ENCODE results near the gene UGT2A2. TPM values are rescaled to one million over a fixed set of nuclear protein-coding genes. Genes with fewer than 3 reads are reported as not detected.

Gene UGT2A2
- total and polyA plus RNA-seq, 2 experiments from 2014 or later = not detected

GRCh38 chr4:69658133-69658532 lies 18.7 kb upstream of the UGT2A2 start:
- Mint-ChIP-seq H3K4me1 (no peaks in the 10 kb centered on the region), H3K27ac (no peak overlapping the region), H3K9me3 (peaks cover 11% of the 10 kb centered on the region), H3K4me3 (no peak overlapping the region), H3K27me3 (ENCODE audit: insufficient read depth, low read depth, poor library complexity) (no peaks in the 10 kb centered on the region), H3K36me3 (ENCODE audit: low read depth) (peaks cover 7% of the 10 kb centered on the region; the same call in 2 of the 3 replicates)
- Histone ChIP-seq H3F3A (replicated peaks; ENCODE audit: low read depth) (no peaks in the 10 kb centered on the region), H3K4me3 (no peak overlapping the region), H3K79me2 (replicated peaks; ENCODE audit: insufficient read depth) (no peaks in the 10 kb centered on the region), H3K36me3 (ENCODE audit: insufficient read depth) (no peaks in the 10 kb centered on the region), H3K27me3 (ENCODE audit: insufficient read depth) (no peaks in the 10 kb centered on the region), H3K9me2 (ENCODE audit: insufficient read depth) (no peaks in the 10 kb centered on the region), H3K4me1 (ENCODE audit: insufficient read depth) (no peaks in the 10 kb centered on the region), H3K27ac (ENCODE audit: low read depth) (no peak overlapping the region), H2AFZ (no peak overlapping the region), H4K20me1 (replicated peaks; ENCODE audit: insufficient read depth) (no peaks in the 10 kb centered on the region), H3K4me2 (no peak overlapping the region)
- no peak for DNase-seq (ENCODE audit: low spot score)
- TF ChIP-seq ZNF114 (CRISPR knock-in tag; IDR thresholded peaks at IDR 0.05) (no peak), POLR2AphosphoS5 (IDR thresholded peaks at IDR 0.05; ENCODE audit: low read depth) (no peak)
- no peak for ATAC-seq

DNA sequence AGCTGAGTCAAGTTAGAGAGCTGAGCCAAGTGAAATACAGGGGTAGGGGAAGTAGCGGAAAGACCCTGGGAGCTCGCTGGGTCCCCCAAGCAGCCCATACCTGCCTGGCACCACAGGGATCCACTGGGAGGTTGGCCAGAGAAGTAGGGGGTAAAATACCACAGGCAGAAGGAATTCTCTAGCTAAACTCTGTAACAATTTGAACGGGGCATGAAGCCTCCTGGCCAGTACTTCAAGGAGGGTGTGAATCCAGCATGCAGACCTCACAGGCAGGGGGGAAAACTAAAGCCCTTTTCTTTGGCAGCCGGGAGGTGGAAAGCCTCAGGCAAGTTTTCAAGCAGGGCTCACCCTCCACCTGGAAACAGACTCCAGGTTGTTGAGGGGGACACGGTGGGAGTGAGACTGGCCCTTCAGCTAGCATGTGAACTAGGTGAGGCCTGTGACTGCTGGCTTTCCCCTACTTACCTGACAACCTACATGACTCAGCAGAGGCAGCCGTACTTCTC lies 17.3 kb upstream of the UGT2A2 start:
- Histone ChIP-seq H3K4me2 (no peak overlapping the region), H2AFZ (peak overlapping the region; percentile 56; the same call in 1 of the 2 replicates), H3K27ac (ENCODE audit: low read depth) (no peak overlapping the region), H3K27me3 (ENCODE audit: insufficient read depth) (no peaks in the 10 kb centered on the region), H3K79me2 (replicated peaks; ENCODE audit: insufficient read depth) (no peaks in the 10 kb centered on the region), H3K9me2 (ENCODE audit: insufficient read depth) (no peaks in the 10 kb centered on the region), H3F3A (replicated peaks; ENCODE audit: low read depth) (no peaks in the 10 kb centered on the region), H3K36me3 (ENCODE audit: insufficient read depth) (no peaks in the 10 kb centered on the region), H4K20me1 (replicated peaks; ENCODE audit: insufficient read depth) (no peaks in the 10 kb centered on the region), H3K4me1 (ENCODE audit: insufficient read depth) (no peaks in the 10 kb centered on the region), H3K4me3 (no peak overlapping the region)
- no peaks in the 10 kb centered on the region for H3K4me1 Mint-ChIP-seq
- ATAC-seq = peak; percentile 48; the same call in 2 of the 3 replicates
- H3K27me3 Mint-ChIP-seq (ENCODE audit: insufficient read depth, low read depth, poor library complexity) = no peaks in the 10 kb centered on the region
- no peak overlapping the region for H3K27ac Mint-ChIP-seq
- no peaks in the 10 kb centered on the region; the same call in 2 of the 3 replicates for H3K9me3 Mint-ChIP-seq
- H3K36me3 Mint-ChIP-seq (ENCODE audit: low read depth) = peaks cover 3% of the 10 kb centered on the region; the same call in 1 of the 3 replicates
- DNase-seq (ENCODE audit: low spot score) = peak; percentile 5
- H3K4me3 Mint-ChIP-seq = no peak overlapping the region
- no peak for TF ChIP-seq ZNF114 (CRISPR knock-in tag; IDR thresholded peaks at IDR 0.05)
- TF ChIP-seq, protein P1, sequence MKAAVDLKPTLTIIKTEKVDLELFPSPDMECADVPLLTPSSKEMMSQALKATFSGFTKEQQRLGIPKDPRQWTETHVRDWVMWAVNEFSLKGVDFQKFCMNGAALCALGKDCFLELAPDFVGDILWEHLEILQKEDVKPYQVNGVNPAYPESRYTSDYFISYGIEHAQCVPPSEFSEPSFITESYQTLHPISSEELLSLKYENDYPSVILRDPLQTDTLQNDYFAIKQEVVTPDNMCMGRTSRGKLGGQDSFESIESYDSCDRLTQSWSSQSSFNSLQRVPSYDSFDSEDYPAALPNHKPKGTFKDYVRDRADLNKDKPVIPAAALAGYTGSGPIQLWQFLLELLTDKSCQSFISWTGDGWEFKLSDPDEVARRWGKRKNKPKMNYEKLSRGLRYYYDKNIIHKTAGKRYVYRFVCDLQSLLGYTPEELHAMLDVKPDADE (IDR thresholded peaks at IDR 0.05) = no peak
- TF ChIP-seq EZH2 (IDR thresholded peaks at IDR 0.05; ENCODE audit: low read depth, unreplicated experiment) = no peak
- TF ChIP-seq ZNF331 (CRISPR knock-in tag; IDR thresholded peaks at IDR 0.05; ENCODE audit: low read depth) = no peak
- TF ChIP-seq, protein P2, sequence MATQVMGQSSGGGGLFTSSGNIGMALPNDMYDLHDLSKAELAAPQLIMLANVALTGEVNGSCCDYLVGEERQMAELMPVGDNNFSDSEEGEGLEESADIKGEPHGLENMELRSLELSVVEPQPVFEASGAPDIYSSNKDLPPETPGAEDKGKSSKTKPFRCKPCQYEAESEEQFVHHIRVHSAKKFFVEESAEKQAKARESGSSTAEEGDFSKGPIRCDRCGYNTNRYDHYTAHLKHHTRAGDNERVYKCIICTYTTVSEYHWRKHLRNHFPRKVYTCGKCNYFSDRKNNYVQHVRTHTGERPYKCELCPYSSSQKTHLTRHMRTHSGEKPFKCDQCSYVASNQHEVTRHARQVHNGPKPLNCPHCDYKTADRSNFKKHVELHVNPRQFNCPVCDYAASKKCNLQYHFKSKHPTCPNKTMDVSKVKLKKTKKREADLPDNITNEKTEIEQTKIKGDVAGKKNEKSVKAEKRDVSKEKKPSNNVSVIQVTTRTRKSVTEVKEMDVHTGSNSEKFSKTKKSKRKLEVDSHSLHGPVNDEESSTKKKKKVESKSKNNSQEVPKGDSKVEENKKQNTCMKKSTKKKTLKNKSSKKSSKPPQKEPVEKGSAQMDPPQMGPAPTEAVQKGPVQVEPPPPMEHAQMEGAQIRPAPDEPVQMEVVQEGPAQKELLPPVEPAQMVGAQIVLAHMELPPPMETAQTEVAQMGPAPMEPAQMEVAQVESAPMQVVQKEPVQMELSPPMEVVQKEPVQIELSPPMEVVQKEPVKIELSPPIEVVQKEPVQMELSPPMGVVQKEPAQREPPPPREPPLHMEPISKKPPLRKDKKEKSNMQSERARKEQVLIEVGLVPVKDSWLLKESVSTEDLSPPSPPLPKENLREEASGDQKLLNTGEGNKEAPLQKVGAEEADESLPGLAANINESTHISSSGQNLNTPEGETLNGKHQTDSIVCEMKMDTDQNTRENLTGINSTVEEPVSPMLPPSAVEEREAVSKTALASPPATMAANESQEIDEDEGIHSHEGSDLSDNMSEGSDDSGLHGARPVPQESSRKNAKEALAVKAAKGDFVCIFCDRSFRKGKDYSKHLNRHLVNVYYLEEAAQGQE (IDR thresholded peaks at IDR 0.05; ENCODE audit: unreplicated experiment) = no peak
- no peak for TF ChIP-seq CREB1 (CRISPR knock-in tag; IDR thresholded peaks at IDR 0.05; ENCODE audit: low read depth)
- no peak for TF ChIP-seq JUNB (IDR thresholded peaks at IDR 0.05; ENCODE audit: unreplicated experiment)
- TF ChIP-seq CTCF (conservative IDR thresholded peaks at IDR 0.05; ENCODE audit: low read depth in 2 of 2) = no peak
